HG02642 (cell line): ENCODE results near the gene LRCH2.

Experiments
- ATAC-seq: cut with Tn5 transposase; IDR thresholded peaks from one replicate; pipeline ENCODE4 v1.9.1; 2021; ENCODE audit warnings: mild to moderate bottlenecking; ENCODE audit not compliant: unreplicated experiment, poor library complexity

Gene LRCH2

DNA sequence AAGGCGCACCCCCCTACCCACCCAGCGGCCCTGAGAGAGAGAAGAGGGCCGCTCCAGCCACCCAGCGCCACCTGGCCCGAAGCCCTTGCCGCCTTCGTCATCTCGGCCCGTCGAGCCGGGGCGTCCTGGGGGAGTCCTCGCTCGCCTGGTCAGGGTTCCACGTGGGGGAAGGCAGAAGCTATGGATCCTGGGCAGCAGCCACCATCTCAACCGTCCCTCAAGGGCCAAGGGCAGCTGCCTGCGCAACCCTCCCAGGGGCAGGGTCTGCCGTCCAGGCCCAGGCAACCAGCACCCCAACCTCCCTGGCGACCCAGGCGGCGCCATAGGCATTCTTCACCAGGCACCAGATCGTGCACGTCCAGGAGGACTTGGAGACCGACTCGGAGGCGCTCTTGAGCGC, 165.0 kb downstream of the LRCH2 start:
- no peak for ATAC-seq

DNA sequence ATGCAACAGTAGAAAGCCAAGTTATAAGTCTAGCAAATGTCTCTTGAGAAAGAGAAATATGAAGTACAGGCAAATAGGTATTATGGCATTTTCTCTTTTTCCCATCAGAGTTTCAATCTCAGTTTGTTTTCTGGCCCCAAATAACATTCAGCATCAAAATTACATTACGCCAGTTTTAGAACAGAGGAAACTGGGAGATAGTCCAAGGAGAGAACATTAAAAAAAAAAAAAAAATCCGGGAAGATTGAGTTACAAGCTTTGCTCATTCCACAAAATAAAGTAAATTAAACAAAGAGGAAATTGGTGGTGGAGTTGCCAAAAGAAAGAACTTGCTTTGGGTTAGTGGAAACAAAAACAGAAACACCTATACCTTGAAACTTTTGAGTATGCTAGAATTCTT, 166.1 kb downstream of the LRCH2 start:
- ATAC-seq = no peak

DNA sequence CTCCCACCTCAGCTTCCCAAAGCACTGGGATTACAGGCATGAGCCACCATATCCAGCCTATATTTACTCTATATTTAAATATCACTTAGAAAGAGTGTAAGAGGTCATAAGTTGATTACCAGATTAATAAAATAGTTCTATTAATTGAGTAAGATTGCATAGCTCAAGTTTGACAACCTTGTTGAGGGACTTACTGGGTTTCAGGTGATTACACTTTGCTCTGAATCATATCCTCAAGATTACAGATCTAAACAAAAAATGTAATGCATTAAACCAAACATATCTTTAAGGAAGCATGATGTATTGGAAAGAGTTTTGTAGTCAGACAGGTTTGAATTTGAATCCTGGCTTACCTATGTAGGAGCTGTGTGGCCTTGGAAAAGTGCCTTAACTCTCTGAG, 168.6 kb downstream of the LRCH2 start:
- ATAC-seq = no peak
